ENCODE measurements around the gene CUL1. TPM values are rescaled to one million over a fixed set of nuclear protein-coding genes. Genes with fewer than 3 reads are reported as not detected.

Gene CUL1
- polyA plus RNA-seq, 6 donors from 2014 or later = 41.3 to 58.9 (median 46.3) TPM

DNA sequence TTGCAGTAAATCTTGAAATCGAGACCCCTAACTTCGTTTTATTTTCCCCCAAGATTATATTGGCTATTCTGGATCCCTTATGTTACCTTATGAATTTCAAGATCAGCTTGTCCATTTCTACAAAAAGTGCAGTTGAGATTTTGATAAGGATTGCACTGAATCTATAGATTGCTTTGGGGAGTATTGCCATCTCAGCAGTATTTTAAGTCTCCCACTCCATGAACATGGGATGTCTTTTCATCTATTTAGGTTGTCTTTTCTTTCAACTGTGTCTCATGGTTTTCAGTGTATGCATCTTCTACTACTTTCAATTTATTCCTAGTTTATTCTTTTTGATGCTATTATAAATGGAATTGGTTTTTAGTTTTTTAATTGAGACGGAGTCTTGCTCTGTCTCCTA, 95.8 kb downstream of the CUL1 start:
- no peak for ATAC-seq (ENCODE audit: low read depth in 2 of 2)
- Mint-ChIP-seq H3K4me1 (no peaks in the 10 kb centered on the region), H3K27me3 (no peaks in the 10 kb centered on the region), H3K36me3 (peaks cover 24 to 45% of the 10 kb centered on the region in 2 donors), H3K4me3 (no peak overlapping the region), H3K9me3 (no peaks in the 10 kb centered on the region), H3K27ac (no peak overlapping the region)
- DNase-seq = no peak

DNA sequence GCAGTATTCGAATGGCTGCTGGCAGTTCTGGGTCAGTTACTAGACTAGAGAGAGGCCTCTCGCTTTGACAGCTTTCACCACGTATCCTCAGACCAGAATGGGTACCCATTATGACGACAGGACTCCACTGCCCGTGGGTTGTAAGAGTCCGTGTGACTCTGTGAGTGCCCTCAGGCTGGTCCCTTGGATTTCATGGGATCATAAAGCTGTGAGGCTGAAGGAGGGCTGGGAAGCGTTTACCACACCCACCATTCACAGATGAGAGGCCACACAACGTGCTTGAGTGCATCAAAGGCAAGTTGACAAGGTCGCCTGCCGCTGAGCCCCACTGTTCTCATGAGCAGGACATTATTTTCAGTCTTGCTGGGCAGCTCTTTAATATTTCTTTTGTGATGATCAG, 98.1 kb downstream of the CUL1 start:
- DNase-seq = no peak
- no peaks in the 10 kb centered on the region for H3K4me1 Mint-ChIP-seq
- no peaks in the 10 kb centered on the region for H3K27me3 Mint-ChIP-seq
- H3K36me3 Mint-ChIP-seq = peaks cover 35 to 40% of the 10 kb centered on the region in 2 donors
- no peak overlapping the region for H3K27ac Mint-ChIP-seq
- no peak overlapping the region for H3K4me3 Mint-ChIP-seq
- ATAC-seq (ENCODE audit: low read depth in 2 of 2) = no peak
- H3K9me3 Mint-ChIP-seq = no peaks in the 10 kb centered on the region

DNA sequence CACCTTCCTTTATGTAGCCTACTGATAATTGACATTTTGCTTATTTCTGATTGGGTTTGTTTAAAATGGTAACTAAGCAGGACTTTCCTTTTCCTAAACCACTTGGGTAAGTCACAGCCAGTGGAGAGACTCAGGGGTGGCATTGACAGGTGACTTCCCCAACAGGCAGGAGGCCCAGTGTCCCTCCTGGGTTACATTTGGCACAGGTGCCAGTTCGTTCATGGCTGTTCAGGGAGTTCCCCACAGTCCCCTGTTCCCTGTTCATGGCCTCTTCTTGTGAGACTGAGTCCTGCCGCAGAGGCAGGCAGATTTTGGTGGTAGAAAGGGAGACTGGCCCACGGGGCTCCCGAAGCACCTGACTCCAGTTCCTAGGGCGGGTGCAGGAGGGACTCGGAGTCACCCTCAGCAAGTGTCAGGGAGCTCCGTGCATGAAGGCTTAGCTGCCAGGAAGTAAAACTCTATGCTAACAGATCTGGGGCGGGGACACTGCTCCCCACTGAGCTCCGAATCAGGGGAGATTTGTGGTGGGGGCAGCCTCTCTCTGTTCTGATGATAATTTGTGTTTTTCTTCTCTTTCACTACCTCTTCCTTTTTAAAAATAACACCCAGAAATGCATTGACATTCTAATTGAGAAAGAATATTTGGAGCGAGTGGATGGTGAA, 101.3 kb downstream of the CUL1 start:
- H3K9me3 Mint-ChIP-seq = no peaks in the 10 kb centered on the region
- DNase-seq (no peak), ATAC-seq (ENCODE audit: low read depth in 2 of 2) (no peak)
- H3K4me3 Mint-ChIP-seq = no peak overlapping the region
- H3K36me3 Mint-ChIP-seq = peaks cover 26 to 28% of the 10 kb centered on the region in 2 donors
- no peaks in the 10 kb centered on the region for H3K27me3 Mint-ChIP-seq
- H3K4me1 Mint-ChIP-seq = no peaks in the 10 kb centered on the region
- peak overlapping the region in 2 of 6 donors; percentile 43 to 63 for H3K27ac Mint-ChIP-seq

DNA sequence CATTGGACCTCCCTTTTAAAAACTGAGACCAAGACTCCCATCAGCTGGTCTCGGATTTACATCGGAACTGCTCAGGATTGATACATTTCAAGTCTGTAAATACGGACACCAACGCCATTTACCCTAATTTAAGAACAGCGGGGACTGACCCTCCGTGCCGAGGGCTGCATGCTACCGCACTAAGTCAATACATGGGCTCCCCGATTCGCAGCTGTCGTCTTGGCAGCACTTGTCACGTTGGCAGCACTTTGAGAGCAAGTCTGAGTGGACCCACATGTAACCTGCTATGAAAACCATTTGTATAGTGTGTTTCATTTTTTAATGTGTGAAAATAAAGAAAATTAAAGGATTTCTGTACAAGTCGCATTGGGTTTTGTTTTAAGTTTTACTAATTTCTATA, 102.0 kb downstream of the CUL1 start:
- ATAC-seq (ENCODE audit: low read depth in 2 of 2) (no peak), DNase-seq (no peak)
- Mint-ChIP-seq H3K27me3 (no peaks in the 10 kb centered on the region), H3K4me3 (no peak overlapping the region), H3K36me3 (peaks cover 26 to 28% of the 10 kb centered on the region in 2 donors), H3K27ac (peak overlapping the region in 1 of 6 donors; percentile 43), H3K4me1 (no peaks in the 10 kb centered on the region), H3K9me3 (no peaks in the 10 kb centered on the region)

DNA sequence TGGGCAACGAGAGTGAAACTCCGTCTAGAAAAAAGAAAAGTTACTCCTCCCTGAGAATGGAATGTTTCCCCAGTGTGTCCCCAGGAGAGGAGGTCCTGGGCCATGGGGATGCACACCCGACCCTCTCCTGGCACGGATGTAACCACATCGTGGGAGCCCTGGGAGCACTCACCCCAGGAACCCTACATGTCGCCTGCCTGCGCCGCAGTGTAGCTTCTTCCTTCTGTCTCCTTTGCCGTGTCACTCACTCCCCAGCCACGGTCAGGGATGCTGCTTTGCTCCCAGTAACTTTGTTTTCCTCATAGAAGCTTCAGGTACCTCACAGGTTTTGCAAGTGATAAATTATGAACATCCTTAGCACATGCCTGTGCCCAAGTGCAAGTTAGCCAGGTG, 103.4 kb downstream of the CUL1 start:
- no peak overlapping the region for H3K27ac Mint-ChIP-seq
- no peaks in the 10 kb centered on the region for H3K4me1 Mint-ChIP-seq
- H3K9me3 Mint-ChIP-seq = no peaks in the 10 kb centered on the region
- DNase-seq = no peak
- no peak overlapping the region for H3K4me3 Mint-ChIP-seq
- no peaks in the 10 kb centered on the region for H3K27me3 Mint-ChIP-seq
- no peak for ATAC-seq (ENCODE audit: low read depth in 2 of 2)
- H3K36me3 Mint-ChIP-seq = peaks cover 26 to 28% of the 10 kb centered on the region in 2 donors

DNA sequence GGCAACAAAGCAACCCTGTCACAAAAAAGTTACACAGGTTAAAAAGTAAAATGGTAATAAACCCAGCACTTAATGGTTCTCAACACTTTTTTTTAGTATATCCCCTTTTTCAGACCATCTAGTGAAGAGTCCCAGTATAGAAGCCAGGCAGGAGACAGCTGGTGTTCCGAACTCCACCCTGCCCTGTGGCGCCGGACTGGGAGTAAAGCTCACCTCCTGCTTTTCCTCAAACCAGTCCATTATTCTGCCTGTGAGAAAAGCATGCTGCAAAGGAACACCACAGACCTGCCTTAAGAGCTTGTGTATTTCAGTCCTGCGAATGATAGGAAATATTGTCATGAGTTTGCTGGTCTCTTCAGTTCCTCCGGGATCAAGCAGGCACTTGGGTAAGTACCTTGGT, 104.4 kb downstream of the CUL1 start:
- ATAC-seq (ENCODE audit: low read depth in 2 of 2) (no peak), DNase-seq (no peak)
- no peak overlapping the region for H3K4me3 Mint-ChIP-seq
- H3K4me1 Mint-ChIP-seq = no peaks in the 10 kb centered on the region
- no peaks in the 10 kb centered on the region for H3K9me3 Mint-ChIP-seq
- H3K36me3 Mint-ChIP-seq = peaks cover 25 to 27% of the 10 kb centered on the region in 2 donors
- no peaks in the 10 kb centered on the region for H3K27me3 Mint-ChIP-seq
- H3K27ac Mint-ChIP-seq = peak overlapping the region in 1 of 6 donors; percentile 20

DNA sequence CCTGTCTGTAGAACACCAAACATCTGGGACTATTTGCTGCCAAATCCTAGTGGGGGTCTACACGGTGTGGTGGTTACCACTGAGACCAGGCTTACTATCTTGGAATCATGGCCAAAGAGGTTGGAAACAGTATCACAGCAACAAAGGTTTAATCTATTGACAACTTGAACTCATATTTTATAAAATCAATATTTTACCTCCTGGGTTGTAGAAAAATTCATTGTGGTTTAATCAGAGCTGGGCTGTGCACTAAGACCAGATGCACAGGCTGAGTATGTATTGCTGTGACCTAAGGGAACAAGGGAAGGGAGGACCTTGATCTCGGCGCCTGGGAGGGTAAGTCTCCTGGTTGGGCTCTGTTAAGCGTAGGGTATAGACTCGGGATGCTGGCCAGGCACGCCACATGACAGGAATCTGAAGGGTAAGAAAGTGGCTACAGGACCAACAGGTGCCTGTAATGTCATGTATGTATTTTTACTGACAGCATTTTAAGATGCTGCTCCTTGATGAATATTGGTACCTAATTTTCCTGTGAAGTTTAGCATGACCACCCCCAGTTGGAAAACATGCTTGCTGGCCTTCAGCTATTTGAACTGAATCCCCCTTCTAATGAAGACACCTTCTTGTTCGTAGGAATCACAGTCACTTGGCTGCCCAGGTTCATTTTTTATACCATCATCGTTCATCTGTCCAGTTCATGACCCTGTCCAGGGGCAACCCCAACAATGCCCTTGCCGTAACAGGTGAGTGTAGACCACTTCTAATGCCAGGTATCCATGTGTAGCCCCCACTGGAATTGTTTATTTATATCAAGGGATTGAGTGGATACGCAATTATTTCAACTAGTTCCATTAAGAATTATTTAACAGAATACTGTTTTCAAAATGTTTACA, 105.9 kb downstream of the CUL1 start:
- H3K27ac Mint-ChIP-seq = peak overlapping the region in 2 of 6 donors; percentile 31 to 50
- no peak overlapping the region for H3K4me3 Mint-ChIP-seq
- peaks cover 11 to 12% of the 10 kb centered on the region in 2 donors for H3K36me3 Mint-ChIP-seq
- DNase-seq (no peak), ATAC-seq (ENCODE audit: low read depth in 2 of 2) (no peak)
- H3K4me1 Mint-ChIP-seq = peaks cover 0 to 1% (median 0%) of the 10 kb centered on the region in 3 donors
- no peaks in the 10 kb centered on the region for H3K9me3 Mint-ChIP-seq
- no peaks in the 10 kb centered on the region for H3K27me3 Mint-ChIP-seq

DNA sequence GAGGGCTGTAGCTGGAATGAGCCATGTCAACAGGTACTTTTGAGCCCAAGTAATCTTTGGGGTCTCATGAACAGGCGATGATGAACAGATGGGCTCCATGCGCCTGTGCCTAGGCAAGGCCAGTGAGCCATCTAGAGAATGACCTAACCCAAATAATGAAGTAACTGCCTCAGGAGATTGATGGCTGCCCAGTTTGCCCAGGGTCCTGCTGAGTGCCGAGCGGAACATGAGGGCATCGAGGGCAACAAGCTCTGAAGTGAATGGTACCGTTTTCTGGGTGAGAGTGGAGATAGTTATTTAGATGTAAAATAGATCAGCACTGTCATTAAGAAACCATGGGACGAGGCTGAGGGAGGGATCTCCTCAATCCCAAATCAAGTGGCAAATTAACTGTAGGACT, 107.5 kb downstream of the CUL1 start:
- Mint-ChIP-seq H3K36me3 (no peaks in the 10 kb centered on the region), H3K27ac (peak overlapping the region in 1 of 6 donors; percentile 62), H3K4me1 (peaks cover 0 to 4% (median 0%) of the 10 kb centered on the region in 3 donors), H3K9me3 (no peaks in the 10 kb centered on the region), H3K4me3 (no peak overlapping the region), H3K27me3 (no peaks in the 10 kb centered on the region)
- ATAC-seq (ENCODE audit: low read depth in 2 of 2) (no peak), DNase-seq (no peak)

DNA sequence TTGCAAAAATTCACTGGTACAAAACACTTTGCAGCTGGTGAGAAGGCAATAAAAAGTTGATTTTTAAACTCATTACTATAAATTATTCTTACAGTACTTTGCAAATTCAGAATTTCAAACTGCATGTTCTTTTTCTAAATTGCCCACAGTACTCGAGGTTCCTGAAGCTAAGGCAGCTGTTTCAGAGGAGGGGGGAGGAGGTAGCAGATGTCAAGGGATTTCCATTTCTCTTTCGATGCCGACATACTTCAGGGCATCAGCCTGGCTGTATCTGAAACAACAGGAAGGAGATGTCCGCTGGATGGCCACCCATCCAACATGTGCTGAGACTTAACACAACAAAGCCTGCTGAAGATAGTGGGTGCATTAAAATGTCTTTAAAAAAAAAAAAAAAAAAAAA, 108.7 kb downstream of the CUL1 start:
- Mint-ChIP-seq H3K27me3 (no peaks in the 10 kb centered on the region), H3K9me3 (no peaks in the 10 kb centered on the region), H3K27ac (no peak overlapping the region), H3K4me1 (peaks cover 2 to 11% (median 7%) of the 10 kb centered on the region in 3 donors), H3K4me3 (no peak overlapping the region), H3K36me3 (no peaks in the 10 kb centered on the region)
- ATAC-seq (ENCODE audit: low read depth in 2 of 2) (no peak), DNase-seq (no peak)

DNA sequence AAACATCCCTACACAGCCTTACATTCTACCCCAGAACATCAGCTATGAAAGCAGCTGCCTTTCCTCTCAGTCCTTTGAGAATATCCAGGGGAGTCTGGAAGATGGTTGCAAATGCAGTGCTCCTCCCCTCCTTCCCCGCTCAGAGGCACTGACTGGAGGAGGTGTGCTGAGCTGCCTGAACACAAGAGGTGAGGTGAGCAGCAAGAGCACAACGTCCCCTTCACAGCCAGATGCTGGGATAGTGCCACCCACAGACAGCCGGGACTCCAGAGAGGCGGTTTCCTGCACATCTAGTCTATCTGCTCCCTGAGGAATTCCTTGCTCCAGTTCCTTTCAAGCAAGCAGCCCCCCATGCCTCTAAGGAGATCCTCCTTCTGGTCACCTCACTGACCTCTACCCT, 111.2 kb downstream of the CUL1 start:
- no peak for ATAC-seq (ENCODE audit: low read depth in 2 of 2)
- H3K4me3 Mint-ChIP-seq = no peak overlapping the region

DNA sequence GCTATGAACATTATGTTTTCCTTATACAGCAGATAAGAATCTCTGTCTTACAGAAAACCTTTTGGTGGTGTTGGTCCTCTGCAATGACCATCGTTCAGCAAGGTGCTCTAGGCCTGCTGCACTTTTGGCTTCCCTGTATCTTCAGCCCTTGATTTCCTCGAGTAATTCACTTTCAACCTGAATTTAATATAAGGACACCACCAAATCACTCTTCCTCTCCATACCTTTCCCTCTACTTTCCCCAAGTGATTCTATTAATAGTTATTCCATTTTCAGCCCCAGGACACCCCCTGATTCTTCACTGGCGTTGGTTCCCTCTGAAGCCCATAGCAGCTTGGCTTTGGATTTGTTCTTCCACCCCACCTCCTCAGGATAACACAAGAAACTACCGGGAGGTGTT, 113.2 kb downstream of the CUL1 start:
- Mint-ChIP-seq H3K27ac (peak overlapping the region in 3 of 6 donors; percentile 34 to 43 (median 36)), H3K27me3 (no peaks in the 10 kb centered on the region), H3K36me3 (no peaks in the 10 kb centered on the region)

More for the DNA sequence above, 111.2 kb downstream of the CUL1 start:
- H3K27ac Mint-ChIP-seq = peak overlapping the region in 1 of 6 donors; percentile 1
- no peaks in the 10 kb centered on the region for H3K36me3 Mint-ChIP-seq
- H3K27me3 Mint-ChIP-seq = no peaks in the 10 kb centered on the region
- peaks cover 20 to 23% (median 21%) of the 10 kb centered on the region in 3 donors for H3K4me1 Mint-ChIP-seq
- DNase-seq = no peak
- H3K9me3 Mint-ChIP-seq = no peaks in the 10 kb centered on the region

DNA sequence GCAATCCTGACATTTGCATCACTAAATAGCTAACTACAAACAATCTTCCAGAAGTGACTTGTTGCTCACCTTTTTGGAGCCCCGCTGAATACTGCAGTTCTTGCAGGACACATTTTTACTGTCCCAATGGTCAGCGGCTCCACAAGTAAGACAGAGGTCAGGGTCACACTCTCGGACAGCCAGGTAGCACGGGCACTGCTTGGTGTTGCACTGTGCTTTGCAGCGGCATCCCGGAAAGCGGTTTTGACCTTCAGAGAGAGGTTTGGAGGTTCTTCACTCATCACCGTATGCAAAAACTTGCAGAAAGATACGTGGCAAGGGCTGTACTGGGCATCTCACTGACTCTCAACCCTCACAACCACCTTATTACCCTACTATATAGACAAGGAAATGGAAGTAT, 115.2 kb downstream of the CUL1 start:
- Mint-ChIP-seq H3K4me1 (peaks cover 27 to 35% (median 30%) of the 10 kb centered on the region in 3 donors), H3K36me3 (no peaks in the 10 kb centered on the region), H3K4me3 (peak overlapping the region in 1 of 8 donors; percentile 21), H3K9me3 (no peaks in the 10 kb centered on the region), H3K27ac (peak overlapping the region in 1 of 6 donors; percentile 72), H3K27me3 (no peaks in the 10 kb centered on the region)
- DNase-seq = no peak
- no peak for ATAC-seq (ENCODE audit: low read depth in 2 of 2)

More for the DNA sequence above, 113.2 kb downstream of the CUL1 start:
- peak overlapping the region in 1 of 8 donors; percentile 17 for H3K4me3 Mint-ChIP-seq
- H3K4me1 Mint-ChIP-seq = peaks cover 27 to 35% (median 30%) of the 10 kb centered on the region in 3 donors
- H3K9me3 Mint-ChIP-seq = no peaks in the 10 kb centered on the region
- DNase-seq (no peak), ATAC-seq (ENCODE audit: low read depth in 2 of 2) (no peak)

DNA sequence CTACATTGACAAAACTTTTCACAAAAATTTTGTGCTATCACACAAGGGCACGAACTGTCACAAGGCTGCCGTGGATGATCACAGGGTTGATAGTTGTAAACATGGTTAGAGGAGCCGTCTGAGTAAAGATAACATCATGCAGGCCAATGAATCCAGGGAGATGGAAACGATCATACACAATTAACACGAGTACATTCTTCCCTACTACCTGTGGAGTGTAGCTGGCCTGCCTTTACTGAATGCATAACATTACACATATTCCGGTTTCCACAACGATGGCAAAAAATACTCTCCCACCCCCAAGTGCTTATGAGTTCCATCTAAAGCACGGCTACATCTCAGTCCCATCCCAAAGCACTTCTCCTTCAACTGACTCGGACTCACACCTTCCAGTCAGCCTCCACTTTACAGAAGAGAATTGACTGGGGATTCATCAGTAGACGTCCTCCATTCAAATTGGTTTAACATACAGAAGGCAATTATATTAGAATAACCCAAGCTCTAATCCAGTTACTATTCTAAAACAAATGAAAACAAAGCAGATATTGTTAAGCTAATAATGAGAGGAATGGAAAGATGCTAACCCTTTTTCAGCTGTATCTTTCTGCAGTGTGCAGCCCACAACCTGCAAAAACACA, 116.3 kb downstream of the CUL1 start:
- DNase-seq = no peak
- ATAC-seq (ENCODE audit: low read depth in 2 of 2) = no peak
- Mint-ChIP-seq H3K27ac (no peak overlapping the region), H3K4me1 (peaks cover 23 to 35% (median 30%) of the 10 kb centered on the region in 3 donors), H3K9me3 (no peaks in the 10 kb centered on the region), H3K27me3 (no peaks in the 10 kb centered on the region), H3K4me3 (no peak overlapping the region), H3K36me3 (no peaks in the 10 kb centered on the region)

All from naive B cell (primary cell).